Measurements from ENCODE around the gene GUK1. TPM values are rescaled to one million over a fixed set of nuclear protein-coding genes. Genes with fewer than 3 reads are reported as not detected.

GUK1 gene
- total and polyA plus RNA-seq, 2 of the 8 experiments (the other 6 are each of a cell fraction or from before 2014, with no cell fraction given): 68.5 to 183 TPM

DNA sequence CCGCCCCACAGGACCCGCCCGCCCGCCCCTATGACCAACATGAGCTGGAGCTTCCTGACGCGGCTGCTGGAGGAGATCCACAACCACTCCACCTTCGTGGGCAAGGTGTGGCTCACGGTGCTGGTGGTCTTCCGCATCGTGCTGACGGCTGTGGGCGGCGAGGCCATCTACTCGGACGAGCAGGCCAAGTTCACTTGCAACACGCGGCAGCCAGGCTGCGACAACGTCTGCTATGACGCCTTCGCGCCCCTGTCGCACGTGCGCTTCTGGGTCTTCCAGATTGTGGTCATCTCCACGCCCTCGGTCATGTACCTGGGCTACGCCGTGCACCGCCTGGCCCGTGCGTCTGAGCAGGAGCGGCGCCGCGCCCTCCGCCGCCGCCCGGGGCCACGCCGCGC lies 17.6 kb downstream of the GUK1 start (continued):
- TF ChIP-seq, protein P1, sequence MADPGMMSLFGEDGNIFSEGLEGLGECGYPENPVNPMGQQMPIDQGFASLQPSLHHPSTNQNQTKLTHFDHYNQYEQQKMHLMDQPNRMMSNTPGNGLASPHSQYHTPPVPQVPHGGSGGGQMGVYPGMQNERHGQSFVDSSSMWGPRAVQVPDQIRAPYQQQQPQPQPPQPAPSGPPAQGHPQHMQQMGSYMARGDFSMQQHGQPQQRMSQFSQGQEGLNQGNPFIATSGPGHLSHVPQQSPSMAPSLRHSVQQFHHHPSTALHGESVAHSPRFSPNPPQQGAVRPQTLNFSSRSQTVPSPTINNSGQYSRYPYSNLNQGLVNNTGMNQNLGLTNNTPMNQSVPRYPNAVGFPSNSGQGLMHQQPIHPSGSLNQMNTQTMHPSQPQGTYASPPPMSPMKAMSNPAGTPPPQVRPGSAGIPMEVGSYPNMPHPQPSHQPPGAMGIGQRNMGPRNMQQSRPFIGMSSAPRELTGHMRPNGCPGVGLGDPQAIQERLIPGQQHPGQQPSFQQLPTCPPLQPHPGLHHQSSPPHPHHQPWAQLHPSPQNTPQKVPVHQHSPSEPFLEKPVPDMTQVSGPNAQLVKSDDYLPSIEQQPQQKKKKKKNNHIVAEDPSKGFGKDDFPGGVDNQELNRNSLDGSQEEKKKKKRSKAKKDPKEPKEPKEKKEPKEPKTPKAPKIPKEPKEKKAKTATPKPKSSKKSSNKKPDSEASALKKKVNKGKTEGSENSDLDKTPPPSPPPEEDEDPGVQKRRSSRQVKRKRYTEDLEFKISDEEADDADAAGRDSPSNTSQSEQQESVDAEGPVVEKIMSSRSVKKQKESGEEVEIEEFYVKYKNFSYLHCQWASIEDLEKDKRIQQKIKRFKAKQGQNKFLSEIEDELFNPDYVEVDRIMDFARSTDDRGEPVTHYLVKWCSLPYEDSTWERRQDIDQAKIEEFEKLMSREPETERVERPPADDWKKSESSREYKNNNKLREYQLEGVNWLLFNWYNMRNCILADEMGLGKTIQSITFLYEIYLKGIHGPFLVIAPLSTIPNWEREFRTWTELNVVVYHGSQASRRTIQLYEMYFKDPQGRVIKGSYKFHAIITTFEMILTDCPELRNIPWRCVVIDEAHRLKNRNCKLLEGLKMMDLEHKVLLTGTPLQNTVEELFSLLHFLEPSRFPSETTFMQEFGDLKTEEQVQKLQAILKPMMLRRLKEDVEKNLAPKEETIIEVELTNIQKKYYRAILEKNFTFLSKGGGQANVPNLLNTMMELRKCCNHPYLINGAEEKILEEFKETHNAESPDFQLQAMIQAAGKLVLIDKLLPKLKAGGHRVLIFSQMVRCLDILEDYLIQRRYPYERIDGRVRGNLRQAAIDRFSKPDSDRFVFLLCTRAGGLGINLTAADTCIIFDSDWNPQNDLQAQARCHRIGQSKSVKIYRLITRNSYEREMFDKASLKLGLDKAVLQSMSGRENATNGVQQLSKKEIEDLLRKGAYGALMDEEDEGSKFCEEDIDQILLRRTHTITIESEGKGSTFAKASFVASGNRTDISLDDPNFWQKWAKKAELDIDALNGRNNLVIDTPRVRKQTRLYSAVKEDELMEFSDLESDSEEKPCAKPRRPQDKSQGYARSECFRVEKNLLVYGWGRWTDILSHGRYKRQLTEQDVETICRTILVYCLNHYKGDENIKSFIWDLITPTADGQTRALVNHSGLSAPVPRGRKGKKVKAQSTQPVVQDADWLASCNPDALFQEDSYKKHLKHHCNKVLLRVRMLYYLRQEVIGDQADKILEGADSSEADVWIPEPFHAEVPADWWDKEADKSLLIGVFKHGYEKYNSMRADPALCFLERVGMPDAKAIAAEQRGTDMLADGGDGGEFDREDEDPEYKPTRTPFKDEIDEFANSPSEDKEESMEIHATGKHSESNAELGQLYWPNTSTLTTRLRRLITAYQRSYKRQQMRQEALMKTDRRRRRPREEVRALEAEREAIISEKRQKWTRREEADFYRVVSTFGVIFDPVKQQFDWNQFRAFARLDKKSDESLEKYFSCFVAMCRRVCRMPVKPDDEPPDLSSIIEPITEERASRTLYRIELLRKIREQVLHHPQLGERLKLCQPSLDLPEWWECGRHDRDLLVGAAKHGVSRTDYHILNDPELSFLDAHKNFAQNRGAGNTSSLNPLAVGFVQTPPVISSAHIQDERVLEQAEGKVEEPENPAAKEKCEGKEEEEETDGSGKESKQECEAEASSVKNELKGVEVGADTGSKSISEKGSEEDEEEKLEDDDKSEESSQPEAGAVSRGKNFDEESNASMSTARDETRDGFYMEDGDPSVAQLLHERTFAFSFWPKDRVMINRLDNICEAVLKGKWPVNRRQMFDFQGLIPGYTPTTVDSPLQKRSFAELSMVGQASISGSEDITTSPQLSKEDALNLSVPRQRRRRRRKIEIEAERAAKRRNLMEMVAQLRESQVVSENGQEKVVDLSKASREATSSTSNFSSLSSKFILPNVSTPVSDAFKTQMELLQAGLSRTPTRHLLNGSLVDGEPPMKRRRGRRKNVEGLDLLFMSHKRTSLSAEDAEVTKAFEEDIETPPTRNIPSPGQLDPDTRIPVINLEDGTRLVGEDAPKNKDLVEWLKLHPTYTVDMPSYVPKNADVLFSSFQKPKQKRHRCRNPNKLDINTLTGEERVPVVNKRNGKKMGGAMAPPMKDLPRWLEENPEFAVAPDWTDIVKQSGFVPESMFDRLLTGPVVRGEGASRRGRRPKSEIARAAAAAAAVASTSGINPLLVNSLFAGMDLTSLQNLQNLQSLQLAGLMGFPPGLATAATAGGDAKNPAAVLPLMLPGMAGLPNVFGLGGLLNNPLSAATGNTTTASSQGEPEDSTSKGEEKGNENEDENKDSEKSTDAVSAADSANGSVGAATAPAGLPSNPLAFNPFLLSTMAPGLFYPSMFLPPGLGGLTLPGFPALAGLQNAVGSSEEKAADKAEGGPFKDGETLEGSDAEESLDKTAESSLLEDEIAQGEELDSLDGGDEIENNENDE (IDR thresholded peaks at IDR 0.05; ENCODE audit: insufficient replicate concordance, low read length): no peak
- TF ChIP-seq RNF2 (IDR thresholded peaks at IDR 0.05; ENCODE audit: borderline replicate concordance, low read depth, low read length, missing control alignments, poor library complexity, severe bottlenecking) (no peak), CREB1 (IDR thresholded peaks at IDR 0.05) (no peak), CTBP2 (IDR thresholded peaks at IDR 0.05; ENCODE audit: borderline replicate concordance, insufficient read depth, insufficient read length, low read length) (no peak), CBX8 (IDR thresholded peaks at IDR 0.05; ENCODE audit: borderline replicate concordance, low read depth, low read length) (no peak), JUND (IDR thresholded peaks at IDR 0.05; ENCODE audit: low read length) (no peak), RFX5 (IDR thresholded peaks at IDR 0.05; ENCODE audit: borderline replicate concordance, low read depth, low read length) (no peak), HDAC2 (IDR thresholded peaks at IDR 0.05; ENCODE audit: borderline replicate concordance in 1 of 2, low read depth in 2 of 2, low read length in 2 of 2) (no peak), FOSL1 (IDR thresholded peaks at IDR 0.05; ENCODE audit: insufficient read depth, low read depth, low read length) (no peak)
- TF ChIP-seq, protein P2, sequence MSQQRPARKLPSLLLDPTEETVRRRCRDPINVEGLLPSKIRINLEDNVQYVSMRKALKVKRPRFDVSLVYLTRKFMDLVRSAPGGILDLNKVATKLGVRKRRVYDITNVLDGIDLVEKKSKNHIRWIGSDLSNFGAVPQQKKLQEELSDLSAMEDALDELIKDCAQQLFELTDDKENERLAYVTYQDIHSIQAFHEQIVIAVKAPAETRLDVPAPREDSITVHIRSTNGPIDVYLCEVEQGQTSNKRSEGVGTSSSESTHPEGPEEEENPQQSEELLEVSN (IDR thresholded peaks at IDR 0.05): no peak
